WTC11 (cell line): ENCODE data around the gene RAPH1. TPM values are rescaled to one million over a fixed set of nuclear protein-coding genes. Genes with fewer than 3 reads are reported as not detected.

Source experiments
- ATAC-seq: fragments of 200-7000 bp; cut with Tn5 transposase; 2 replicates; pipeline ENCODE4 v1.10.0; 2021; ENCODE audit warnings: mild to moderate bottlenecking, moderate library complexity
- CTCF ChIA-PET: fragments of 300-600 bp; sonication (Branson Sonifier 250); formaldehyde crosslinking; loops from one replicate; lab custom pipeline; 2021; ENCODE audit warnings: antibody characterized with exemption; lab: Charles Lee
- POLR2A ChIA-PET: fragments of 350-600 bp; sonication (Branson Sonifier 250); formaldehyde crosslinking; loops from one replicate; lab custom pipeline; 2021; ENCODE audit warnings: antibody characterized with exemption; lab: Charles Lee
- DNase-seq: peaks from one replicate; pipeline ENCODE4 v3.0.0; 2021; ENCODE audit warnings: low spot score
- H3K27ac Mint-ChIP-seq: 2 replicates; pipeline ENCODE4 v1.8.0; 2021; ENCODE audit warnings: mixed read lengths
- H3K27me3 Mint-ChIP-seq: 2 replicates; pipeline ENCODE4 v1.8.0; 2021; ENCODE audit warnings: low read depth, mild to moderate bottlenecking, moderate library complexity, mixed read lengths
- H3K36me3 Mint-ChIP-seq: 2 replicates; pipeline ENCODE4 v1.8.0; 2021; ENCODE audit warnings: mixed read lengths
- H3K4me1 Mint-ChIP-seq: 2 replicates; pipeline ENCODE4 v1.8.0; 2022; ENCODE audit warnings: mixed read lengths
- H3K4me3 Mint-ChIP-seq: 2 replicates; pipeline ENCODE4 v1.8.0; 2021; ENCODE audit warnings: mild to moderate bottlenecking, moderate library complexity, mixed read lengths
- H3K9me3 Mint-ChIP-seq: 2 replicates; pipeline ENCODE4 v1.8.0; 2021; ENCODE audit warnings: mixed read lengths
- CREB1 ChIP-seq: sonication (generic); formaldehyde crosslinking; IDR thresholded peaks from 2 replicates; pipeline ENCODE4 v1.8.0; 2023; ENCODE audit warnings: mild to moderate bottlenecking, missing genetic modification reagents
- CREM ChIP-seq: sonication (generic); formaldehyde crosslinking; IDR thresholded peaks from 2 replicates; pipeline ENCODE4 v1.8.1; 2022; ENCODE audit warnings: mild to moderate bottlenecking, missing genetic modification reagents, moderate library complexity
- GABPB1 ChIP-seq: sonication (generic); formaldehyde crosslinking; IDR thresholded peaks from 2 replicates; pipeline ENCODE4 v1.8.1; 2023; ENCODE audit warnings: mild to moderate bottlenecking, missing genetic modification reagents
- GRHL2 ChIP-seq: fragments of 250-450 bp; sonication (Bioruptor Pico); IDR thresholded peaks from 2 replicates; pipeline ENCODE4 v1.8.0; 2022; ENCODE audit warnings: mild to moderate bottlenecking, moderate library complexity; ENCODE audit not compliant: insufficient replicate concordance, severe bottlenecking
- NFATC4 ChIP-seq: fragments of 250-450 bp; sonication (Bioruptor Pico); IDR thresholded peaks from 2 replicates; pipeline ENCODE4 v1.9.0; 2021; ENCODE audit warnings: mild to moderate bottlenecking
- NFE2L1 ChIP-seq: sonication (generic); formaldehyde crosslinking; IDR thresholded peaks from 2 replicates; pipeline ENCODE4 v1.8.1; 2023; ENCODE audit warnings: missing genetic modification reagents
- NR2C2 ChIP-seq: sonication (generic); formaldehyde crosslinking; IDR thresholded peaks from 2 replicates; pipeline ENCODE4 v1.8.0; 2022; ENCODE audit warnings: mild to moderate bottlenecking, missing genetic modification reagents
- PRRX2 ChIP-seq: fragments of 250-450 bp; sonication (Bioruptor Pico); IDR thresholded peaks from 2 replicates; pipeline ENCODE4 v1.8.0; 2021; ENCODE audit warnings: mild to moderate bottlenecking
- ZNF121 ChIP-seq: sonication (generic); formaldehyde crosslinking; IDR thresholded peaks from 2 replicates; pipeline ENCODE4 v1.8.0; 2023; ENCODE audit warnings: missing genetic modification reagents
- ZNF219 ChIP-seq: sonication (generic); formaldehyde crosslinking; IDR thresholded peaks from 2 replicates; pipeline ENCODE4 v1.8.0; 2023; ENCODE audit warnings: missing genetic modification reagents, mild to moderate bottlenecking, borderline replicate concordance
- ZNF396 ChIP-seq: fragments of 250-450 bp; sonication (Bioruptor Pico); IDR thresholded peaks from 2 replicates; pipeline ENCODE4 v1.8.0; 2021; ENCODE audit warnings: mild to moderate bottlenecking, moderate library complexity, borderline replicate concordance
- total RNA-seq: library from RNA; stranded (reverse); gene quantifications from 3 replicates; pipeline ENCODE4 v1.2.3, GENCODE V29; 2021
- TF ChIP-seq, protein P1 (sequence below): sonication (generic); formaldehyde crosslinking; IDR thresholded peaks from 2 replicates; pipeline ENCODE4 v1.8.1; 2023; ENCODE audit warnings: mild to moderate bottlenecking, missing genetic modification reagents, borderline replicate concordance
- TF ChIP-seq, protein P2 (sequence below): sonication (generic); formaldehyde crosslinking; IDR thresholded peaks from 2 replicates; pipeline ENCODE4 v1.8.0; 2023; ENCODE audit warnings: missing genetic modification reagents
- TF ChIP-seq, protein P3 (sequence below): sonication (generic); formaldehyde crosslinking; IDR thresholded peaks from 2 replicates; pipeline ENCODE4 v1.8.0; 2022; ENCODE audit warnings: mild to moderate bottlenecking, missing genetic modification reagents
- TF ChIP-seq, protein P4 (sequence below): sonication (generic); formaldehyde crosslinking; IDR thresholded peaks from 2 replicates; pipeline ENCODE4 v1.8.0; 2022; ENCODE audit warnings: mild to moderate bottlenecking, missing genetic modification reagents
- TF ChIP-seq, protein P5 (sequence below): fragments of 250-450 bp; sonication (Bioruptor Pico); IDR thresholded peaks from 2 replicates; pipeline ENCODE4 v1.9.0; 2021; ENCODE audit warnings: mild to moderate bottlenecking
- TF ChIP-seq, protein P6 (sequence below): sonication (generic); formaldehyde crosslinking; IDR thresholded peaks from 2 replicates; pipeline ENCODE4 v1.8.1; 2022; ENCODE audit warnings: low read depth, mild to moderate bottlenecking, moderate library complexity, missing genetic modification reagents, borderline replicate concordance
- TF ChIP-seq, protein P7 (sequence below): sonication (generic); formaldehyde crosslinking; IDR thresholded peaks from 2 replicates; pipeline ENCODE4 v1.8.1; 2022; ENCODE audit warnings: mild to moderate bottlenecking, missing genetic modification reagents, moderate library complexity, borderline replicate concordance

RAPH1 gene
- total RNA-seq, 1 experiment from 2014 or later, result 24.6 TPM

DNA sequence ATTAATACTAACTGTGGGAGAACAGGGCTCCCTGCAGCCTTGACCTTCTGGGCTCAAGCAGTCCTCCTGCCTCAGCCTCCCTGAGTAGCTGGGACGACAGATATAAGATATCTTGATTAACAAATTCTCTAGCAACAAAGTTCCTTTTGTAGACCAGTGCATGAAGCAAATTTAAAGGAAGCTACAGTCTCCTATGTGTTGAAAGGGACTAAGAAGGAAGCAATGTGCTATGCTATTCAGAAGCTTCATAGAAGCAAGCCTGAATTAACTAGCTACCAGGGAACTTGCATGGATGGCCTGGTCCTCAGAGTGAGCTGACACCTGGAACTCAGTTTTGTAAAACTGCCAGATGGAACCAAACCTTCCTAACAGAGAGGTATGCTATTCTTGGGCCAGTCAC, 33.2 kb downstream of the RAPH1 start:
- peaks cover 32% of the 10 kb centered on the region for H3K9me3 Mint-ChIP-seq

More for the DNA sequence above, 33.2 kb downstream of the RAPH1 start:
- ChIA-PET POLR2A (interaction anchor here (0.7 kb wide), 1 partner anchor 280 kb away, joined by 3 read pairs; no protein-coding TSS in a partner anchor), CTCF (interaction anchor here (0.6 kb wide), 1 partner anchor 86 kb away, joined by 4 read pairs; no protein-coding TSS in a partner anchor)
- Mint-ChIP-seq H3K27ac (no peak overlapping the region), H3K36me3 (peaks cover 28% of the 10 kb centered on the region), H3K4me3 (no peak overlapping the region), H3K27me3 (no peaks in the 10 kb centered on the region), H3K4me1 (peaks cover 5% of the 10 kb centered on the region; the same call in 1 of the 2 replicates)
- no peak for DNase-seq
- TF ChIP-seq, protein P1, sequence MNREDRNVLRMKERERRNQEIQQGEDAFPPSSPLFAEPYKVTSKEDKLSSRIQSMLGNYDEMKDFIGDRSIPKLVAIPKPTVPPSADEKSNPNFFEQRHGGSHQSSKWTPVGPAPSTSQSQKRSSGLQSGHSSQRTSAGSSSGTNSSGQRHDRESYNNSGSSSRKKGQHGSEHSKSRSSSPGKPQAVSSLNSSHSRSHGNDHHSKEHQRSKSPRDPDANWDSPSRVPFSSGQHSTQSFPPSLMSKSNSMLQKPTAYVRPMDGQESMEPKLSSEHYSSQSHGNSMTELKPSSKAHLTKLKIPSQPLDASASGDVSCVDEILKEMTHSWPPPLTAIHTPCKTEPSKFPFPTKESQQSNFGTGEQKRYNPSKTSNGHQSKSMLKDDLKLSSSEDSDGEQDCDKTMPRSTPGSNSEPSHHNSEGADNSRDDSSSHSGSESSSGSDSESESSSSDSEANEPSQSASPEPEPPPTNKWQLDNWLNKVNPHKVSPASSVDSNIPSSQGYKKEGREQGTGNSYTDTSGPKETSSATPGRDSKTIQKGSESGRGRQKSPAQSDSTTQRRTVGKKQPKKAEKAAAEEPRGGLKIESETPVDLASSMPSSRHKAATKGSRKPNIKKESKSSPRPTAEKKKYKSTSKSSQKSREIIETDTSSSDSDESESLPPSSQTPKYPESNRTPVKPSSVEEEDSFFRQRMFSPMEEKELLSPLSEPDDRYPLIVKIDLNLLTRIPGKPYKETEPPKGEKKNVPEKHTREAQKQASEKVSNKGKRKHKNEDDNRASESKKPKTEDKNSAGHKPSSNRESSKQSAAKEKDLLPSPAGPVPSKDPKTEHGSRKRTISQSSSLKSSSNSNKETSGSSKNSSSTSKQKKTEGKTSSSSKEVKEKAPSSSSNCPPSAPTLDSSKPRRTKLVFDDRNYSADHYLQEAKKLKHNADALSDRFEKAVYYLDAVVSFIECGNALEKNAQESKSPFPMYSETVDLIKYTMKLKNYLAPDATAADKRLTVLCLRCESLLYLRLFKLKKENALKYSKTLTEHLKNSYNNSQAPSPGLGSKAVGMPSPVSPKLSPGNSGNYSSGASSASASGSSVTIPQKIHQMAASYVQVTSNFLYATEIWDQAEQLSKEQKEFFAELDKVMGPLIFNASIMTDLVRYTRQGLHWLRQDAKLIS (CRISPR knock-in tag), result no peak
- TF ChIP-seq, protein P2, sequence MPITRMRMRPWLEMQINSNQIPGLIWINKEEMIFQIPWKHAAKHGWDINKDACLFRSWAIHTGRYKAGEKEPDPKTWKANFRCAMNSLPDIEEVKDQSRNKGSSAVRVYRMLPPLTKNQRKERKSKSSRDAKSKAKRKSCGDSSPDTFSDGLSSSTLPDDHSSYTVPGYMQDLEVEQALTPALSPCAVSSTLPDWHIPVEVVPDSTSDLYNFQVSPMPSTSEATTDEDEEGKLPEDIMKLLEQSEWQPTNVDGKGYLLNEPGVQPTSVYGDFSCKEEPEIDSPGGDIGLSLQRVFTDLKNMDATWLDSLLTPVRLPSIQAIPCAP (CRISPR knock-in tag), result no peak
- TF ChIP-seq ZNF396 (CRISPR knock-in tag) (no peak), GABPB1 (no peak), CREM (CRISPR knock-in tag) (no peak), NFATC4 (no peak), ZNF219 (CRISPR knock-in tag) (no peak), NFE2L1 (CRISPR knock-in tag) (no peak), PRRX2 (CRISPR knock-in tag) (no peak), ZNF121 (CRISPR knock-in tag) (no peak), GRHL2 (CRISPR knock-in tag) (no peak), CREB1 (CRISPR knock-in tag) (no peak), NR2C2 (CRISPR knock-in tag) (no peak)
- TF ChIP-seq, protein P3, sequence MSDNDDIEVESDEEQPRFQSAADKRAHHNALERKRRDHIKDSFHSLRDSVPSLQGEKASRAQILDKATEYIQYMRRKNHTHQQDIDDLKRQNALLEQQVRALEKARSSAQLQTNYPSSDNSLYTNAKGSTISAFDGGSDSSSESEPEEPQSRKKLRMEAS (CRISPR knock-in tag), result no peak
- TF ChIP-seq, protein P4, sequence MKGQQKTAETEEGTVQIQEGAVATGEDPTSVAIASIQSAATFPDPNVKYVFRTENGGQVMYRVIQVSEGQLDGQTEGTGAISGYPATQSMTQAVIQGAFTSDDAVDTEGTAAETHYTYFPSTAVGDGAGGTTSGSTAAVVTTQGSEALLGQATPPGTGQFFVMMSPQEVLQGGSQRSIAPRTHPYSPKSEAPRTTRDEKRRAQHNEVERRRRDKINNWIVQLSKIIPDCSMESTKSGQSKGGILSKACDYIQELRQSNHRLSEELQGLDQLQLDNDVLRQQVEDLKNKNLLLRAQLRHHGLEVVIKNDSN, result no peak
- TF ChIP-seq, protein P5, sequence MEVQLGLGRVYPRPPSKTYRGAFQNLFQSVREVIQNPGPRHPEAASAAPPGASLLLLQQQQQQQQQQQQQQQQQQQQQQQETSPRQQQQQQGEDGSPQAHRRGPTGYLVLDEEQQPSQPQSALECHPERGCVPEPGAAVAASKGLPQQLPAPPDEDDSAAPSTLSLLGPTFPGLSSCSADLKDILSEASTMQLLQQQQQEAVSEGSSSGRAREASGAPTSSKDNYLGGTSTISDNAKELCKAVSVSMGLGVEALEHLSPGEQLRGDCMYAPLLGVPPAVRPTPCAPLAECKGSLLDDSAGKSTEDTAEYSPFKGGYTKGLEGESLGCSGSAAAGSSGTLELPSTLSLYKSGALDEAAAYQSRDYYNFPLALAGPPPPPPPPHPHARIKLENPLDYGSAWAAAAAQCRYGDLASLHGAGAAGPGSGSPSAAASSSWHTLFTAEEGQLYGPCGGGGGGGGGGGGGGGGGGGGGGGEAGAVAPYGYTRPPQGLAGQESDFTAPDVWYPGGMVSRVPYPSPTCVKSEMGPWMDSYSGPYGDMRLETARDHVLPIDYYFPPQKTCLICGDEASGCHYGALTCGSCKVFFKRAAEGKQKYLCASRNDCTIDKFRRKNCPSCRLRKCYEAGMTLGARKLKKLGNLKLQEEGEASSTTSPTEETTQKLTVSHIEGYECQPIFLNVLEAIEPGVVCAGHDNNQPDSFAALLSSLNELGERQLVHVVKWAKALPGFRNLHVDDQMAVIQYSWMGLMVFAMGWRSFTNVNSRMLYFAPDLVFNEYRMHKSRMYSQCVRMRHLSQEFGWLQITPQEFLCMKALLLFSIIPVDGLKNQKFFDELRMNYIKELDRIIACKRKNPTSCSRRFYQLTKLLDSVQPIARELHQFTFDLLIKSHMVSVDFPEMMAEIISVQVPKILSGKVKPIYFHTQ (CRISPR knock-in tag), result no peak
- TF ChIP-seq, protein P6, sequence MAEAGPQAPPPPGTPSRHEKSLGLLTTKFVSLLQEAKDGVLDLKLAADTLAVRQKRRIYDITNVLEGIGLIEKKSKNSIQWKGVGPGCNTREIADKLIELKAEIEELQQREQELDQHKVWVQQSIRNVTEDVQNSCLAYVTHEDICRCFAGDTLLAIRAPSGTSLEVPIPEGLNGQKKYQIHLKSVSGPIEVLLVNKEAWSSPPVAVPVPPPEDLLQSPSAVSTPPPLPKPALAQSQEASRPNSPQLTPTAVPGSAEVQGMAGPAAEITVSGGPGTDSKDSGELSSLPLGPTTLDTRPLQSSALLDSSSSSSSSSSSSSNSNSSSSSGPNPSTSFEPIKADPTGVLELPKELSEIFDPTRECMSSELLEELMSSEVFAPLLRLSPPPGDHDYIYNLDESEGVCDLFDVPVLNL (CRISPR knock-in tag), result no peak
- TF ChIP-seq, protein P7, sequence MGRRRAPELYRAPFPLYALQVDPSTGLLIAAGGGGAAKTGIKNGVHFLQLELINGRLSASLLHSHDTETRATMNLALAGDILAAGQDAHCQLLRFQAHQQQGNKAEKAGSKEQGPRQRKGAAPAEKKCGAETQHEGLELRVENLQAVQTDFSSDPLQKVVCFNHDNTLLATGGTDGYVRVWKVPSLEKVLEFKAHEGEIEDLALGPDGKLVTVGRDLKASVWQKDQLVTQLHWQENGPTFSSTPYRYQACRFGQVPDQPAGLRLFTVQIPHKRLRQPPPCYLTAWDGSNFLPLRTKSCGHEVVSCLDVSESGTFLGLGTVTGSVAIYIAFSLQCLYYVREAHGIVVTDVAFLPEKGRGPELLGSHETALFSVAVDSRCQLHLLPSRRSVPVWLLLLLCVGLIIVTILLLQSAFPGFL, result no peak
- ATAC-seq, result no peak
